Stomach (tissue), 9 donors: ENCODE measurements around the gene TBC1D4. TPM values are rescaled to one million over a fixed set of nuclear protein-coding genes. Genes with fewer than 3 reads are reported as not detected.

Experiments used
- DNase-seq, 2 donors: peaks; one replicate each; pipeline versions ENCODE4 v3.0.0 to v3.0.0-alpha.2; 2013 to 2019
- H3K27ac ChIP-seq, 5 donors: fragments of 200-600 bp in 4 of 5; sonication (generic) in 4 of 5; one replicate each; pipeline ENCODE4 v1.5.1; 2013 to 2019; ENCODE audit warnings: mild to moderate bottlenecking in 1 of 5, moderate library complexity in 1 of 5
- H3K27me3 ChIP-seq, 3 donors: fragments of 200-600 bp; sonication (generic); one replicate each; pipeline ENCODE4 v1.5.1; 2017 to 2019; ENCODE audit warnings: mixed run types in 1 of 3
- H3K36me3 ChIP-seq, 4 donors: fragments of 200-600 bp; sonication (generic); 1 replicate in 3 of 4; 2 replicates in 1 of 4; pipeline ENCODE4 v1.5.1; 2016 to 2019
- H3K4me1 ChIP-seq, 4 donors: fragments of 200-600 bp; sonication (generic); one replicate each; pipeline ENCODE4 v1.5.1; 2016 to 2019
- H3K4me3 ChIP-seq, 4 donors: fragments of 200-600 bp; sonication (generic) in 3 of 4; one replicate each; pipeline ENCODE4 v1.5.1; 2016 to 2019; ENCODE audit warnings: mild to moderate bottlenecking in 1 of 4
- H3K9me3 ChIP-seq, 4 donors: fragments of 200-600 bp; sonication (generic); one replicate each; pipeline ENCODE4 v1.5.1; 2016 to 2019
- EP300 ChIP-seq: sonication (generic); formaldehyde crosslinking; IDR thresholded peaks from one replicate; pipeline ENCODE4 v1.6.1; 2017; ENCODE audit warnings: antibody characterized with exemption
- POLR2A ChIP-seq, 4 donors: fragments of 450-650 bp; IDR thresholded peaks; one replicate each; pipeline ENCODE4 v1.6.1; 2016; ENCODE audit warnings: antibody characterized with exemption in 4 of 4, control low read depth in 2 of 4, mild to moderate bottlenecking in 1 of 4, moderate library complexity in 1 of 4
- POLR2AphosphoS5 ChIP-seq, 3 donors: sonication (generic); formaldehyde crosslinking; IDR thresholded peaks; one replicate each; pipeline ENCODE4 v1.6.1; 2016; ENCODE audit warnings: antibody characterized with exemption in 3 of 3
- WGBS, 5 donors: extraction: QIAGEN DNeasy Blood & Tissue Kit in 3 of 5; methylation state at CpG; one replicate each; pipeline versions ENCODE4 v1.1.5 to v1.1.7; 2013 to 2018; 5-methylcytosine and 5-hydroxymethylcytosine counted together
- intact Hi-C: fragments of 100-400 bp; cut with DNase I; formaldehyde crosslinking; loops from one replicate; pipeline ENCODE4 v1.15.1; 2023; ENCODE audit warnings: low total_unique reads
- polyA plus RNA-seq, 3 donors: library from polyadenylated mRNA; stranded (reverse); fragments of 200-250 nt; gene quantifications; one replicate each; pipeline ENCODE4 v1.2.3, GENCODE V29; 2013
- total RNA-seq, 5 donors: library from RNA; depleted of rRNA; stranded (reverse); fragments of >200 nt; gene quantifications; one replicate each; pipeline versions ENCODE4 v1.1.0 to v1.2.3, GENCODE V29; 2014 to 2016
- TF ChIP-seq, protein P1 (sequence below), 7 experiments: fragments of 450-650 bp in 4 of 7; fragments of 200-600 bp in 3 of 7; sonication (generic) in 3 of 7; IDR thresholded peaks; one replicate each; pipeline ENCODE4 v1.5.1; 2016 to 2019; ENCODE audit warnings: antibody characterized with exemption in 7 of 7, control low read depth in 2 of 7, mild to moderate bottlenecking in 1 of 7
- donor health status: healthy with polysubstance abuse.
- donor health status: Bipolar disorder and iron deficiency.
- donor health status: healthy.

TBC1D4 gene
- total and polyA plus RNA-seq, 8 donors, result 4.9 to 47.8 (median 27.3) TPM

- Histone ChIP-seq H3K27me3 (no peaks in the 10 kb centered on the region), H3K27ac (no peak overlapping the region), H3K9me3 (no peaks in the 10 kb centered on the region), H3K36me3 (peaks cover 0 to 30% (median 11%) of the 10 kb centered on the region in 4 donors), H3K4me1 (peaks cover 0 to 7% (median 6%) of the 10 kb centered on the region in 4 donors), H3K4me3 (no peak overlapping the region)
- intact Hi-C loops, result no loop called here
- WGBS, 5 donors, result 45 to 67% (median 61%) methylated on average over 2 of the region's 2 CpGs
- DNase-seq, result no peak
- TF ChIP-seq EP300 (no peak), POLR2AphosphoS5 (IDR thresholded peaks at IDR 0.05) (no peak), POLR2A (IDR thresholded peaks at IDR 0.05) (no peak)
- TF ChIP-seq, protein P1, sequence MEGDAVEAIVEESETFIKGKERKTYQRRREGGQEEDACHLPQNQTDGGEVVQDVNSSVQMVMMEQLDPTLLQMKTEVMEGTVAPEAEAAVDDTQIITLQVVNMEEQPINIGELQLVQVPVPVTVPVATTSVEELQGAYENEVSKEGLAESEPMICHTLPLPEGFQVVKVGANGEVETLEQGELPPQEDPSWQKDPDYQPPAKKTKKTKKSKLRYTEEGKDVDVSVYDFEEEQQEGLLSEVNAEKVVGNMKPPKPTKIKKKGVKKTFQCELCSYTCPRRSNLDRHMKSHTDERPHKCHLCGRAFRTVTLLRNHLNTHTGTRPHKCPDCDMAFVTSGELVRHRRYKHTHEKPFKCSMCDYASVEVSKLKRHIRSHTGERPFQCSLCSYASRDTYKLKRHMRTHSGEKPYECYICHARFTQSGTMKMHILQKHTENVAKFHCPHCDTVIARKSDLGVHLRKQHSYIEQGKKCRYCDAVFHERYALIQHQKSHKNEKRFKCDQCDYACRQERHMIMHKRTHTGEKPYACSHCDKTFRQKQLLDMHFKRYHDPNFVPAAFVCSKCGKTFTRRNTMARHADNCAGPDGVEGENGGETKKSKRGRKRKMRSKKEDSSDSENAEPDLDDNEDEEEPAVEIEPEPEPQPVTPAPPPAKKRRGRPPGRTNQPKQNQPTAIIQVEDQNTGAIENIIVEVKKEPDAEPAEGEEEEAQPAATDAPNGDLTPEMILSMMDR (IDR thresholded peaks at IDR 0.05), result no peak
These were observed 136.8 kb downstream of the TBC1D4 start for GRCh38 chr13:75345193-75345592.

GRCh38 chr13:75341028-75341427 lies 140.9 kb downstream of the TBC1D4 start:
- H3K9me3 ChIP-seq, result no peaks in the 10 kb centered on the region
- peaks cover 0 to 44% (median 17%) of the 10 kb centered on the region in 4 donors for H3K36me3 ChIP-seq
- H3K27ac ChIP-seq, result no peak overlapping the region
- intact Hi-C loops, result no loop called here
- no peak overlapping the region for H3K4me3 ChIP-seq
- DNase-seq, result no peak
- TF ChIP-seq, protein P1 (IDR thresholded peaks at IDR 0.05), result no peak
- TF ChIP-seq EP300 (no peak), POLR2A (IDR thresholded peaks at IDR 0.05) (no peak), POLR2AphosphoS5 (IDR thresholded peaks at IDR 0.05) (no peak)
- 87 to 94% (median 89%) methylated on average over 5 of the region's 5 CpGs for WGBS, 5 donors
- no peaks in the 10 kb centered on the region for H3K27me3 ChIP-seq
- H3K4me1 ChIP-seq, result peaks cover 0 to 7% (median 6%) of the 10 kb centered on the region in 4 donors

DNA sequence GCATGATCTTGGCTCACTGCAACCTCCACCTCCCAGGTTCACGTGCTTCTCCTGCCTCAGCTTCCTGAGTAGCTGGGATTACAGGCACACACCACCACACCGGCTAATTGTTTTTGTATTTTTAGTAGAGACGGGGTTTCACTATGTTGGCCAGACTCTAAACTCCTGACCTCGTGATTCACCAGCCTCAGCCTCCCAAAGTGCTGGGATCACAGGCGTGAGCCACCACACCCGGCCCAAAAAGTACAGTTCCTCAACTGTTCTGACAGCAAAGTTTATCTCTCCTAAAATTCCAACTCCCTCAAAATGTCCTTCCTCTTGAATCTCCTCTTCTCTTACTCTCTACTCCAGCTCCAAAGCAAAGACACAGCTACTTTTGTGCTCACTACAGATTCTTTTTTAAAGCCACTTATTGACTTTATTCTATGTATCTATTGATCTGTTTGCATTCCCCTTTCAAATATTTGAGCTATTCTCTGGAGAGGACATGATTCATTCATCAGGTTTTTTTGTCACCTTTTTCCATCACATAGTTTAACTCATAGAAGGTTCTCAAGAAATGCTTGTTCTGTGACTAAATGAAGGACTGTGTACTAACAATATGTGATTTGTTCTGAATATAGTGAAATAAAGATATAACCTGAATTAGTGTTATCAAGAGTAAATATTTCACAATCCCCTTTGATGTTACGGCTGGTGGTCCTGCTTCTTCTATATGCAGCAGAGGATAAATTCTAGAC lies 142.2 kb downstream of the TBC1D4 start:
- no peak for DNase-seq
- Histone ChIP-seq H3K27me3 (no peaks in the 10 kb centered on the region), H3K4me1 (peaks cover 0 to 3% (median under 1%) of the 10 kb centered on the region in 4 donors), H3K9me3 (no peaks in the 10 kb centered on the region), H3K36me3 (peaks cover 0 to 56% (median 29%) of the 10 kb centered on the region in 4 donors), H3K4me3 (no peak overlapping the region), H3K27ac (no peak overlapping the region)
- TF ChIP-seq, protein P1 (IDR thresholded peaks at IDR 0.05), result no peak
- TF ChIP-seq POLR2AphosphoS5 (IDR thresholded peaks at IDR 0.05) (no peak), EP300 (no peak), POLR2A (IDR thresholded peaks at IDR 0.05) (no peak)
- intact Hi-C loops, result no loop called here
- 82 to 92% (median 85%) methylated on average over 7 of the region's 7 CpGs for WGBS, 5 donors

DNA sequence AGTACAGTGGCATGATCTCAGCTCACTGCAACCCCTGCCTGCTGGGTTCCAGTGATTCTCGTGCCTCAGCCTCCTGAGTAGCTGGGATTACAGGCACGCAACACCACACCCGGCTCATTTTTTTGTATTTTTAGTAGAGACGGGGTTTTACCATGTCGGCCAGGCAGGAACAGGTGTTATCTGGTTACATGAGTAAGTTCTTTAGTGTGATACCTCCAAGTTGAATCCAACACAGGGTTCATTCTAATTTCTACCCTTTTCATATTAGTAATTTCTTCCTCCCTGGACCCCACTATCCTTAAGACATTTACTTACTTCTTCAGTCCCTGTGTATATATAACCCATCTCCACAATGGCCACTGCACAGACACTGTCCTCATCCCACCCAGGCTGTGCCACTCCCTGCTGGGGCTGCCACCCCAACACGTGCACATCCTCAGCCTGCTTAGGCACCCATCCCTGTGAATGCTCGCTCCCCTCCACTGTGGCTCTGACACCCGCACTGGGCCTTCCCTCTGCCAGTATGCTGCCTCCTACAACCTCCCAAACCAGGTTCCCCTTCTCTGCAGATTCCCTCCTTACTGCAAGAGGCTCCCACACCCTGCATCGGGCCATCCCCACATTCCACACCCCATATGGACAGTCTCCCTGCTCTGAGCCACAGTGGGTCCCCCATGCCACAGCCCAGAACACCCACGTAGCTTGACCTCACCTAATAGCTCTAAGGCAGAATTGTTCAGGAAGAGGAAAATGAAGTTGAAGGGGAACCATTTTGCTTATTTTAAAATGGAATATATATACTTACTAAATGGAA lies 147.1 kb downstream of the TBC1D4 start:
- TF ChIP-seq EP300, result no peak
- TF ChIP-seq POLR2A (IDR thresholded peaks at IDR 0.05), result no peak
- TF ChIP-seq, protein P1 (IDR thresholded peaks at IDR 0.05), result no peak
- TF ChIP-seq POLR2AphosphoS5 (IDR thresholded peaks at IDR 0.05), result no peak
- Histone ChIP-seq H3K4me3 (no peak overlapping the region), H3K27ac (no peak overlapping the region), H3K27me3 (no peaks in the 10 kb centered on the region), H3K9me3 (no peaks in the 10 kb centered on the region), H3K36me3 (peaks cover 0 to 34% (median 23%) of the 10 kb centered on the region in 4 donors), H3K4me1 (no peaks in the 10 kb centered on the region)
- DNase-seq, result no peak
- 79 to 95% (median 92%) methylated on average over 10 of the region's 10 CpGs for WGBS, 5 donors
- intact Hi-C loops, result no loop called here
